HG03175 (cell line): ENCODE data around the gene MAGEB17.
"Not testable (repeated sequence)": the region's sequence is repeated elsewhere in the genome, so short reads cannot be mapped to it uniquely, and the experiment has no call there.

Experiments
- ATAC-seq: cut with Tn5 transposase; IDR thresholded peaks from one replicate; pipeline ENCODE4 v1.9.1; 2021; ENCODE audit warnings: mild to moderate bottlenecking, moderate library complexity; ENCODE audit not compliant: unreplicated experiment

Gene MAGEB17, protein sequence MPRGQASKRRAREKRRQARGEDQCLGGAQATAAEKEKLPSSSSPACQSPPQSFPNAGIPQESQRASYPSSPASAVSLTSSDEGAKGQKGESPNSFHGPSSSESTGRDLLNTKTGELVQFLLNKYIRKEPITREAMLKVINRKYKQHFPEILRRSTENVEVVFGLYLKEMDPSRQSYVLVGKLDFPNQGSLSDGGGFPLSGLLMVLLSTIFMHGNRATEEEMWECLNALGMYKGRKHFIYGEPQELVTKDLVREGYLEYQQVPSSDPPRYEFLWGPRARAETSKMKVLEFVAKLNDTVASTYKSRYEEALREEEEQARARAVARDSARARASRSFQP

DNA sequence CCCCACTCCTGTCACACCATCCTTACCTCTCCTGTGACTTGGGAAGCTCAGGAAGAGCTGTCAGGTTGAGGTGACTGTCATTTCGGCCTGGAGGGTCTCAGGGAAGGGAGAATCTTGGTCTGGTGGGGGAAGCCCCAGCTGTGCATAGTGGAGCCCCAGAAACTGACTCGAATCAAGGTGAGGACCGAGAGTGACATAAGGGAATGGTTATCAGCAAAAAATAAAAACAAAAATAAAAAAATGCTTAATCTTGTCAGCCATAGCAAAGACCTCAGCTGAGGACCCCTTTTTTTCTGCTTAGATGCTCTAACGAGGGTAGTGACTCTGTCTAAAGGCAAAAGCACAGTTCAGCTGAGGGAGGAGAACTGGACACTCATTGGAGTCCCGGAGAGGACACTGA is at the start of gene MAGEB17:
TSS of gene MAGEB17 (plus strand) at position 301 of the 400 bp plus-strand sequence. CDS start 2,902 bp downstream, outside the sequence.
- ATAC-seq, result no peak

DNA sequence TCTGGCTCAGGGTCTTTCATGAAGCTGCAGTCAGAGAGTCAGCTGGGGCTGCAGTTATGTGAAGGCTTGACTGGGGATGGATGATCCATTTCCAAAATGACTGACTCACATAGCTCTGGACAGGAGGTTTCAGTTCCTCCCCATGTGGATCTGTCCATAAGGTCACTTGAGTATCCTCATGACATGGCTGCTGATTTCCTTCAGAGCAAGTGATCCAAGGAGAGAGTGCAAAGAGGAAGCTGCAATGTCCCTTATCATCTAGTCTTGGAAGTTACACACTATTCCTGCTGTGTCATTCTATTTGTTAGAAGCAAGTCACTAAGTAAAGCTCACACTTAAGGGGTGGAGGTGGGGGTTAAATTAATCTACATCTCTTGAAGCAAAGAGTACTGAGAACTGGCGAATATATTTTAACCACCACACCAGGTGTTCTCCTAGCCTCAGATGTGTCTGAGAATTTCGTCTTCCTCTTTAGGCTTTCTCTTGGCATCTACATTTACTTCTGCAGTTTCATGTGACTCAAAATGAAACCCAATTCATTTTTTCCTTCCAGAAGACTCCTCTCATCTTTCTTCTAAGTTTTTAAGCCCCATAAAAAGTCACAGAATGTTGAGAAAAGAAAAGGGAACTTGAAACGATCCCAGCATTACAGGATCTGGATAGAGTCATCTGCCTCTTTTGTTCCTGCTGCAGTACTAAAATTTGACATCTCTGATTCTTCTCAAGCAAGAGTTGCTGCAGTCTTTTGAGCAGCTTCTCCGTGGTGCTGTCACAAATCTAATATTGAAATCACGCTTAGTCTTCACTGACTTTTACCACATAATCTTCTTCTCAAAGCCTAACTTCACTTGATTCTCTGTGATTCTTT is 47.7 kb upstream of the MAGEB17 start:
- ATAC-seq, result peak; percentile 81

GRCh38 chrX:16120431-16120830 is 46.9 kb upstream of the MAGEB17 start:
- ATAC-seq, result no peak

GRCh38 chrX:16123222-16123786 is 44.0 kb upstream of the MAGEB17 start, which contains the start of gene GRPR:
Gene GRPR (plus strand): TSS chrX:16123565. CDS start chrX:16123954, 389 bp downstream.
- peak; percentile 59 for ATAC-seq

DNA sequence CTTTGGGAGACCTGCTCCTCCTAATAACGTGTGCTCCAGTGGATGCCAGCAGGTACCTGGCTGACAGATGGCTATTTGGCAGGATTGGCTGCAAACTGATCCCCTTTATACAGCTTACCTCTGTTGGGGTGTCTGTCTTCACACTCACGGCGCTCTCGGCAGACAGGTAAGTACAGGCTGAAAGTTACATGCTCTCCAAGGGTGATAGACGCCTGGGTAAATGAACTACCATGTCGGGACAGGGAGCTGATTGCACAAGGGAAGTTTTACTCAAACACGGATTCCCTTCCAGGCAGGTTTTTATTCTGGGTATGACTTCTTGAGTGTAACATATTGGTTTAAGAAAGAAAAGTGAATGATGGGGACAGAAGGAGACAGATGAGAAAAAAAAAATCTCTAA is 43.1 kb upstream of the MAGEB17 start:
- no peak for ATAC-seq

GRCh38 chrX:16125520-16126149 is 41.6 kb upstream of the MAGEB17 start:
- ATAC-seq, result no peak

- ATAC-seq, result no peak
These were observed 36.6 kb upstream of the MAGEB17 start for GRCh38 chrX:16130707-16131106.

DNA sequence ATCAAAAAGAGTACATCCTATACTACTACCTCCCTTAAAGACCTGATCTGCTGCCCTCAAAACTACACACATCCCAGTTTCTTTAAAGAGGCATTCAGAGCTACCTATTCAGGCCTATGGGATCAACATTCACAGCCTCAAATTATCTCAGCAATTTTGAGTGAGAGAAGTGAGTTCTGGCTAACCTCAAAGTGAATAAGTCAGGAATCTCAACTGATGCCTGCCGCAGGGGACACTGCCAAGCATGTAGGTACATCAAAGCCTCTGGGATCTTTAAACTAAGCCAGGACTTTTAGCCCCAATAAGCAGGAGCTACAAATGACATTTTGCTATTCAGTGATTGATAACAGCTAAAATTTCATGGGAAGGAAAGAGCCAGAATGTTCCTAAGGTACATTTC is 32.3 kb upstream of the MAGEB17 start:
- no peak for ATAC-seq

DNA sequence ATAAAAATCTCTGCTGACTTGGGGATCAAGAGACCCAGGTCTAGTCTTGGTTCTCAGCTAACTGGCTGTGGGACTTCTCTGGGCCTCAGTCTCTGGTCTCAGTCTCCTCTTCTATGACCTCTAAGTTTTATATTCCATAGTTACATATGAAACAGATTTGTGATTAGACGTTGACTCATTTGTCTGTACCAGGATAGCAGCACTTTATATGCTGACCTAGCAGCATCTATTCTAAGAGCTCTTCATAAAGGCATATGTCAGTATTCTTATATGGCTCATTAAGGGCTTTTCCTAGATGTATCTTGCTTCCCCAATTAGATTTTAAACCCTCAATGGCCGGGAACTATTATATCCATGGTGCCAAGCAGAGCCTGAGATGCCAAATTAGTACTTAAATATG is 31.2 kb upstream of the MAGEB17 start:
- no peak for ATAC-seq

DNA sequence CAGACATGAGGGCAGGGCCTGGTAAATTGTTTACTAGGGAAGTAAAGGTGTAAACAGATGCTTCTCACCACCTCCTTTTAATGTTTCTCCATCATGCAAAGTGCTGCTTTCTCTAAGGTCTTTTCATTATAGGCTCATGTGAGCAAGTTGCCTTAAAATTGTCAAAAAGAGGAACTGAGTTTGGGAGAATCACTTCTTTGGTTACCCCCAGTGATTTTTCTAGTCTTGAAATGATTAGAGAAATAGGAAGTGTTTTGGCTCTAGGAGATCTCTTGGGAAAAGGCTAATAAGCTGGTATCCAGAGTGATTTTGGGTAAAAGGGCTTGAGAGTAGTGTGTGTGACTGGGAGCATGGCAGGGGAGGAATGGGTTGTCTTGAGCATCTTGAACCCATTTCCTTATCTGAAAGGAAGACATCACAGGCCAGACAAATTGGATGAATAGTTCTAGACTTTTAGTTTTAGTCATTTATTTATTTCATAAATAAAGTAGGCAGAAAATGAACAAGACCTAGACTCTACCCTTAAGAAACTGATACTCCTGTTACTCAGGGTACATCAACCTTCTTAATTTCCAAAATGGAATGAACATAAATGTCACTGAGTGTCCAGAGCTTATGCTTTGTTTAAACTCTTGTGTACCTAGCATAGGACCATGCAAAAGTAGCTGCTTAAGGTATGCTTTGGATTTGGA is 29.7 kb upstream of the MAGEB17 start:
- ATAC-seq, result peak; percentile 90

GRCh38 chrX:16138108-16138427 is 29.2 kb upstream of the MAGEB17 start:
- peak; percentile 35 for ATAC-seq

GRCh38 chrX:16140448-16140847 is 26.8 kb upstream of the MAGEB17 start:
- no peak for ATAC-seq

GRCh38 chrX:16140983-16141382 is 26.3 kb upstream of the MAGEB17 start:
- ATAC-seq, result no peak

DNA sequence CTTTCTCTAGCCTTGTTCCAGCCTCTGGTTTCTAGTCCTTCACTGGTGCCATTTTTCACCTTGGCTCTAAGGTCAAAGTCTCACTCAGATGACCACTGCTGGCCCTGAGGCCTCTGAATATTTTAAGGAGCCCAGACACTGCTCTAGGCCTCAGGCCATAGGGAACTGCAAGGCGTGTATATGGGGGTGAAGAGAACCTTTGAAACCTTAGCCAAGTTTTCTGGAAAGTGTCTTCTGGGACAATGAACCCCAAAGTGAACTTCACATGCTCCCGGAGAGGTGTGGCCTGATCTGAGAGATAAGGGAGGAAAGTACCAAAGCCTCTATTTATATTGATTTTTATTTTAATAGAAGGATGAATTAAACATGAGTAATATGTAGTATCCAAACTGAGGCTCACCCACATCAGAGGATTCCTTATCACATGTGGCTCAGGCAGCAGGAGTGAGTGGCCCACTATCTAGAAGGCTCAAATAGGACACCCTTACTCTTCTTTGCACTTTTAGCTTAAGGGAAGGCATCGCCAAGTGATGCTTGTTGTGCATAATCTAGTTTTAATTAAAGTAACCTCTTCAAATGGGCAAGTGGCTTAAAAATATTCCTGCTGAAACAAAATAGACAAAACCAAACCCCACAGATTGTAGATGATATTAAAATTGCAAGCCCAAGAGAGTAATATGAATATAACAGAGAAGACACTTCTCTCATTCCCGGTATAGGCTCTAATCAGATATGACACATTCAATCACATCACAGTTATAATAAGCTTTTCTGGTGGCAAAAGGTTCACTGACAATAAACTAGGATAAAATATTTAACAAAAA is 25.6 kb upstream of the MAGEB17 start:
- ATAC-seq, result no peak

DNA sequence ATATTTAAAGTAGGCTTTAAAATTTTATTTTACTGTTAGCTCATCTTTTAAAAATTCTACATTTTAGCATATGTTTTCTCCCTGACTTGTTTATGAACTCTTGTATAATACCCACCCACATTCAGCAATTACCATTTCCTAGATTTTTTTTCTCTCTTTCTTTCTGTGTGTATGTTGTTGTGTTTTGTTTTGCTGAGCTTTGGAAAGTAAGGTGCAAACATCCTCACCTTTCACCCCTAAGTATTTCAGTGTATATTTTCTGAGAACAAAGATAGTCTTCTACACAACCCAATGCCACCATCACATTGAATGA is 25.1 kb upstream of the MAGEB17 start:
- no peak for ATAC-seq

GRCh38 chrX:16143968-16144367 is 23.3 kb upstream of the MAGEB17 start:
- no peak for ATAC-seq

DNA sequence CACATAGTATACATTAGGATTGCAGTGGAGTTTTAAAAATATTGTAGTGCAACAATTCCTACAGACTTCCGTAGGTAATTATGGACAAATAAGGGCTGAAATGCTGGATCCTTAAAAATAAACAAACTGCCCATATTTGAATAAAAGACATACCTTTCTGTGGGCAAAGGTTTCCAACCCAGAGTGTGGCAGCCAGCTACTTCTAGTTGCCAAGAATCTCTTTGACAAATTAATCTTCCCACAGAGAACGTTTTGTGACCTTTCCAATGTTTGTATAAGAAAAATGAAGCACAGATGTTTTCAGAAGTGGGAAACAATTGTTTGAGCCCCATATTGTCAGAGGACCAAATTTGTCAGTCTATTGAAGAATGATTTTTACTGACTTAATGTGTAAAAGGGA is 22.9 kb upstream of the MAGEB17 start:
- no peak for ATAC-seq

GRCh38 chrX:16145093-16145492 is 22.2 kb upstream of the MAGEB17 start:
- ATAC-seq, result not testable (repeated sequence)

GRCh38 chrX:16145656-16146055 is 21.6 kb upstream of the MAGEB17 start:
- no peak for ATAC-seq

DNA sequence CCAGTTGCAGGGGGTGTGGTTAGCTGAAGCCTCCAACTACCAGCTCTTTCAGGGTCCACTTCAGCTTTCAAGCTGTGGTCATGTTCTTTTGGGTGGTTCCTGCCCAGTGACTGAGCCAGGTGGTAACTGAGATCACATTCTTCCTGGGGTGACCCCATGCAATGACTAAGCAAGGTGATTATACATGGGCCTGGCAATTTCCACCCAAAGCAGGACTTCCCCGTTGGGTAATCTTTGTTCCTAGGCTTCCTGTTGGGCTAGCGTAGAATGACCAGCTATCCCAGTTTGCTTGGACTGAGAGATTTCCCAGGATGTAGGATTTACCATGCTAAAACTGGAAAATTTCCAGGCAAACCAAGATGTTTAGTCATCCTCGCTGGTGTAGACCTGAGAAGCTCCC is 18.4 kb upstream of the MAGEB17 start:
- no peak for ATAC-seq
